WTC11 (cell line): Measurements from ENCODE around the gene EDIL3. TPM values are rescaled to one million over a fixed set of nuclear protein-coding genes. Genes with fewer than 3 reads are reported as not detected.

Experiments used
- ATAC-seq: fragments of 200-7000 bp; cut with Tn5 transposase; 2 replicates; pipeline ENCODE4 v1.10.0; 2021; ENCODE audit warnings: mild to moderate bottlenecking, moderate library complexity
- CTCF ChIA-PET: fragments of 300-600 bp; sonication (Branson Sonifier 250); formaldehyde crosslinking; loops from one replicate; lab custom pipeline; 2021; ENCODE audit warnings: antibody characterized with exemption; lab: Charles Lee
- POLR2A ChIA-PET: fragments of 350-600 bp; sonication (Branson Sonifier 250); formaldehyde crosslinking; loops from one replicate; lab custom pipeline; 2021; ENCODE audit warnings: antibody characterized with exemption; lab: Charles Lee
- DNase-seq: peaks from one replicate; pipeline ENCODE4 v3.0.0; 2021; ENCODE audit warnings: low spot score
- H3K27ac Mint-ChIP-seq: 2 replicates; pipeline ENCODE4 v1.8.0; 2021; ENCODE audit warnings: mixed read lengths
- H3K27me3 Mint-ChIP-seq: 2 replicates; pipeline ENCODE4 v1.8.0; 2021; ENCODE audit warnings: low read depth, mild to moderate bottlenecking, moderate library complexity, mixed read lengths
- H3K36me3 Mint-ChIP-seq: 2 replicates; pipeline ENCODE4 v1.8.0; 2021; ENCODE audit warnings: mixed read lengths
- H3K4me1 Mint-ChIP-seq: 2 replicates; pipeline ENCODE4 v1.8.0; 2022; ENCODE audit warnings: mixed read lengths
- H3K4me3 Mint-ChIP-seq: 2 replicates; pipeline ENCODE4 v1.8.0; 2021; ENCODE audit warnings: mild to moderate bottlenecking, moderate library complexity, mixed read lengths
- H3K9me3 Mint-ChIP-seq: 2 replicates; pipeline ENCODE4 v1.8.0; 2021; ENCODE audit warnings: mixed read lengths
- AFF4 ChIP-seq: sonication (generic); formaldehyde crosslinking; IDR thresholded peaks from 2 replicates; pipeline ENCODE4 v1.8.1; 2023; ENCODE audit warnings: mild to moderate bottlenecking, missing genetic modification reagents, borderline replicate concordance
- ATF1 ChIP-seq: sonication (generic); formaldehyde crosslinking; IDR thresholded peaks from 2 replicates; pipeline ENCODE4 v1.8.1; 2023; ENCODE audit warnings: mild to moderate bottlenecking, moderate library complexity, missing genetic modification reagents
- CBFB ChIP-seq: sonication (generic); formaldehyde crosslinking; IDR thresholded peaks from 2 replicates; pipeline ENCODE4 v1.8.1; 2022; ENCODE audit warnings: mild to moderate bottlenecking, low read depth, missing genetic modification reagents
- E2F4 ChIP-seq: sonication (generic); formaldehyde crosslinking; IDR thresholded peaks from 2 replicates; pipeline ENCODE4 v1.8.1; 2022; ENCODE audit warnings: low read depth, mild to moderate bottlenecking, moderate library complexity, missing genetic modification reagents, borderline replicate concordance
- HMGXB4 ChIP-seq: sonication (generic); formaldehyde crosslinking; IDR thresholded peaks from 2 replicates; pipeline ENCODE4 v1.8.1; 2023; ENCODE audit warnings: mild to moderate bottlenecking, moderate library complexity, missing genetic modification reagents
- MAX ChIP-seq: sonication (generic); formaldehyde crosslinking; IDR thresholded peaks from 2 replicates; pipeline ENCODE4 v1.8.0; 2022; ENCODE audit warnings: mild to moderate bottlenecking, missing genetic modification reagents
- PREB ChIP-seq: sonication (generic); formaldehyde crosslinking; IDR thresholded peaks from 2 replicates; pipeline ENCODE4 v1.8.1; 2022; ENCODE audit warnings: mild to moderate bottlenecking, missing genetic modification reagents, moderate library complexity, borderline replicate concordance
- PRRX2 ChIP-seq: fragments of 250-450 bp; sonication (Bioruptor Pico); IDR thresholded peaks from 2 replicates; pipeline ENCODE4 v1.8.0; 2021; ENCODE audit warnings: mild to moderate bottlenecking
- SMAD3 ChIP-seq: sonication (generic); formaldehyde crosslinking; IDR thresholded peaks from 2 replicates; pipeline ENCODE4 v1.8.0; 2022; ENCODE audit warnings: missing genetic modification reagents, mild to moderate bottlenecking, borderline replicate concordance
- TEAD1 ChIP-seq: sonication (generic); formaldehyde crosslinking; IDR thresholded peaks from 2 replicates; pipeline ENCODE4 v1.8.0; 2022; ENCODE audit warnings: mild to moderate bottlenecking, missing genetic modification reagents
- ZMAT4 ChIP-seq: fragments of 250-450 bp; sonication (Bioruptor Pico); IDR thresholded peaks from 2 replicates; pipeline ENCODE4 v1.9.0; 2021; ENCODE audit warnings: mild to moderate bottlenecking
- ZNF317 ChIP-seq: sonication (generic); formaldehyde crosslinking; IDR thresholded peaks from 2 replicates; pipeline ENCODE4 v1.8.1; 2023; ENCODE audit warnings: low read depth, mild to moderate bottlenecking, moderate library complexity, missing genetic modification reagents, borderline replicate concordance
- ZNF532 ChIP-seq: fragments of 250-450 bp; sonication (Bioruptor Pico); IDR thresholded peaks from 2 replicates; pipeline ENCODE4 v1.9.0; 2021; ENCODE audit warnings: mild to moderate bottlenecking, borderline replicate concordance
- total RNA-seq: library from RNA; stranded (reverse); gene quantifications from 3 replicates; pipeline ENCODE4 v1.2.3, GENCODE V29; 2021

EDIL3 gene
- total RNA-seq, 1 experiment from 2014 or later: 48.3 TPM

GRCh38 chr5:84148651-84149050 lies 236.0 kb downstream of the EDIL3 start:
- Mint-ChIP-seq H3K27ac (peak overlapping the region; percentile 24; the same call in 1 of the 2 replicates), H3K9me3 (no peaks in the 10 kb centered on the region), H3K4me3 (no peak overlapping the region), H3K4me1 (peaks cover 7% of the 10 kb centered on the region)
- POLR2A ChIA-PET: no interaction called here
- no peak for TF ChIP-seq AFF4 (CRISPR knock-in tag)
- no peak for TF ChIP-seq TEAD1 (CRISPR knock-in tag)
- no peak for TF ChIP-seq ATF1 (CRISPR knock-in tag)
- no peak for TF ChIP-seq ZMAT4 (CRISPR knock-in tag)
- TF ChIP-seq CBFB (CRISPR knock-in tag): no peak
- TF ChIP-seq PRRX2 (CRISPR knock-in tag): no peak
- TF ChIP-seq PREB: no peak
- TF ChIP-seq HMGXB4 (CRISPR knock-in tag): no peak
- TF ChIP-seq E2F4: no peak
- no peak for TF ChIP-seq MAX (CRISPR knock-in tag)
- no peak for TF ChIP-seq SMAD3 (CRISPR knock-in tag)
- no peak for TF ChIP-seq ZNF532 (CRISPR knock-in tag)
- no peak for TF ChIP-seq ZNF317 (CRISPR knock-in tag)
- TF ChIP-seq, all 79 proteins: peak for 0
- CTCF ChIA-PET: no interaction called here
- Mint-ChIP-seq H3K36me3 (no peaks in the 10 kb centered on the region), H3K27me3 (no peaks in the 10 kb centered on the region)
- DNase-seq (no peak), ATAC-seq (no peak)
